ENCODE results near the gene KIDINS220. TPM values are rescaled to one million over a fixed set of nuclear protein-coding genes. Genes with fewer than 3 reads are reported as not detected.

KIDINS220 gene
- polyA plus RNA-seq, 1 donor: 108 TPM

GRCh38 chr2:8697190-8697589, 140.2 kb downstream of the KIDINS220 start:
- DNase-seq: no peak

- no peak for DNase-seq
Observed at GRCh38 chr2:8694737-8695136, 142.7 kb downstream of the KIDINS220 start.

GRCh38 chr2:8693157-8693821, 144.1 kb downstream of the KIDINS220 start:
- peak; percentile 48 for DNase-seq

GRCh38 chr2:8692783-8693156, 144.6 kb downstream of the KIDINS220 start:
- DNase-seq: no peak

GRCh38 chr2:8691859-8692437, 145.5 kb downstream of the KIDINS220 start:
- no peak for DNase-seq

GRCh38 chr2:8685697-8686358, 151.6 kb downstream of the KIDINS220 start:
- DNase-seq: peak; percentile 76

- DNase-seq: peak; percentile 54
Observed at GRCh38 chr2:8684878-8685696, 152.3 kb downstream of the KIDINS220 start.

GRCh38 chr2:8684540-8684877, 152.9 kb downstream of the KIDINS220 start:
- no peak for DNase-seq

- peak; percentile 44 for DNase-seq
Observed at GRCh38 chr2:8682719-8683667, 154.4 kb downstream of the KIDINS220 start.

- DNase-seq: peak; percentile 99
Observed at GRCh38 chr2:8681786-8682692, 155.4 kb downstream of the KIDINS220 start, which contains the start of gene ID2. Gene ID2, plus strand, starts transcription at chr2:8682056. Its CDS starts 110 bp downstream, at chr2:8682166.

GRCh38 chr2:8680822-8681760, 156.3 kb downstream of the KIDINS220 start:
- DNase-seq: peak; percentile 69

- peak; percentile 64 for DNase-seq
Observed at GRCh38 chr2:8679827-8680731, 157.3 kb downstream of the KIDINS220 start.

- DNase-seq: no peak
Observed at GRCh38 chr2:8679567-8679826, 157.9 kb downstream of the KIDINS220 start.

Other genes starting within 250 kb of the KIDINS220 start
- 306 TPM for gene ID2, start 155.6 kb downstream of the KIDINS220 start, polyA plus RNA-seq (ENCODE audit: insufficient read length)
- gene MBOAT2, start 166.1 kb upstream of the KIDINS220 start, polyA plus RNA-seq (ENCODE audit: insufficient read length): 90.8 TPM